WTC11 (cell line): Measurements from ENCODE around the gene LDLRAD4. TPM values are rescaled to one million over a fixed set of nuclear protein-coding genes. Genes with fewer than 3 reads are reported as not detected.

Experiments
- ATAC-seq: fragments of 200-7000 bp; cut with Tn5 transposase; 2 replicates; pipeline ENCODE4 v1.10.0; 2021; ENCODE audit warnings: mild to moderate bottlenecking, moderate library complexity
- CTCF ChIA-PET: fragments of 300-600 bp; sonication (Branson Sonifier 250); formaldehyde crosslinking; loops from one replicate; lab custom pipeline; 2021; ENCODE audit warnings: antibody characterized with exemption; lab: Charles Lee
- POLR2A ChIA-PET: fragments of 350-600 bp; sonication (Branson Sonifier 250); formaldehyde crosslinking; loops from one replicate; lab custom pipeline; 2021; ENCODE audit warnings: antibody characterized with exemption; lab: Charles Lee
- DNase-seq: peaks from one replicate; pipeline ENCODE4 v3.0.0; 2021; ENCODE audit warnings: low spot score
- H3K27ac Mint-ChIP-seq: 2 replicates; pipeline ENCODE4 v1.8.0; 2021; ENCODE audit warnings: mixed read lengths
- H3K27me3 Mint-ChIP-seq: 2 replicates; pipeline ENCODE4 v1.8.0; 2021; ENCODE audit warnings: low read depth, mild to moderate bottlenecking, moderate library complexity, mixed read lengths
- H3K36me3 Mint-ChIP-seq: 2 replicates; pipeline ENCODE4 v1.8.0; 2021; ENCODE audit warnings: mixed read lengths
- H3K4me1 Mint-ChIP-seq: 2 replicates; pipeline ENCODE4 v1.8.0; 2022; ENCODE audit warnings: mixed read lengths
- H3K4me3 Mint-ChIP-seq: 2 replicates; pipeline ENCODE4 v1.8.0; 2021; ENCODE audit warnings: mild to moderate bottlenecking, moderate library complexity, mixed read lengths
- H3K9me3 Mint-ChIP-seq: 2 replicates; pipeline ENCODE4 v1.8.0; 2021; ENCODE audit warnings: mixed read lengths
- FOXP1 ChIP-seq: sonication (generic); formaldehyde crosslinking; IDR thresholded peaks from 2 replicates; pipeline ENCODE4 v1.8.0; 2022; ENCODE audit warnings: missing genetic modification reagents, mild to moderate bottlenecking, moderate library complexity, borderline replicate concordance
- HMGA2 ChIP-seq: fragments of 250-450 bp; sonication (Bioruptor Pico); IDR thresholded peaks from 2 replicates; pipeline ENCODE4 v1.4.0; 2021; ENCODE audit warnings: mild to moderate bottlenecking, moderate library complexity
- MXD4 ChIP-seq: fragments of 250-450 bp; sonication (Bioruptor Pico); IDR thresholded peaks from 2 replicates; pipeline ENCODE4 v1.8.0; 2021; ENCODE audit warnings: mild to moderate bottlenecking, moderate library complexity, borderline replicate concordance
- PRDM15 ChIP-seq: sonication (generic); formaldehyde crosslinking; IDR thresholded peaks from 2 replicates; pipeline ENCODE4 v1.8.0; 2022; ENCODE audit warnings: missing genetic modification reagents
- RELA ChIP-seq: sonication (generic); formaldehyde crosslinking; IDR thresholded peaks from 2 replicates; pipeline ENCODE4 v1.8.1; 2022; ENCODE audit warnings: missing genetic modification reagents, mild to moderate bottlenecking, borderline replicate concordance
- USF2 ChIP-seq: sonication (generic); formaldehyde crosslinking; IDR thresholded peaks from 2 replicates; pipeline ENCODE4 v1.8.1; 2023; ENCODE audit warnings: mild to moderate bottlenecking, missing genetic modification reagents, moderate library complexity
- ZNF416 ChIP-seq: fragments of 250-450 bp; sonication (Bioruptor Pico); IDR thresholded peaks from 2 replicates; pipeline ENCODE4 v1.9.0; 2021; ENCODE audit warnings: mild to moderate bottlenecking, inconsistent platforms
- ZNF671 ChIP-seq: fragments of 250-450 bp; sonication (Bioruptor Pico); IDR thresholded peaks from 2 replicates; pipeline ENCODE4 v1.8.0; 2021; ENCODE audit warnings: mild to moderate bottlenecking
- total RNA-seq: library from RNA; stranded (reverse); gene quantifications from 3 replicates; pipeline ENCODE4 v1.2.3, GENCODE V29; 2021
- TF ChIP-seq, protein P1 (sequence below): fragments of 250-450 bp; sonication (Bioruptor Pico); IDR thresholded peaks from 2 replicates; pipeline ENCODE4 v1.9.0; 2021; ENCODE audit warnings: mild to moderate bottlenecking, borderline replicate concordance
- TF ChIP-seq, protein P2 (sequence below): sonication (generic); formaldehyde crosslinking; IDR thresholded peaks from 2 replicates; pipeline ENCODE4 v1.8.1; 2023; ENCODE audit warnings: mild to moderate bottlenecking, missing genetic modification reagents
- TF ChIP-seq, protein P3 (sequence below): sonication (generic); formaldehyde crosslinking; conservative IDR thresholded peaks from 2 replicates; pipeline ENCODE4 v1.8.1; 2023; ENCODE audit warnings: mild to moderate bottlenecking, low read depth, missing genetic modification reagents, moderate library complexity
- TF ChIP-seq, protein P4 (sequence below): sonication (generic); formaldehyde crosslinking; IDR thresholded peaks from 2 replicates; pipeline ENCODE4 v1.8.0; 2022; ENCODE audit warnings: mild to moderate bottlenecking, missing genetic modification reagents

The LDLRAD4 gene
- total RNA-seq, 1 experiment from 2014 or later = 6.2 TPM

- no peak for DNase-seq
- no peak for TF ChIP-seq ZNF416 (CRISPR knock-in tag)
- no peak for TF ChIP-seq FOXP1 (CRISPR knock-in tag)
- TF ChIP-seq USF2 (CRISPR knock-in tag) = no peak
- no peak for TF ChIP-seq HMGA2 (CRISPR knock-in tag)
- TF ChIP-seq PRDM15 = no peak
- TF ChIP-seq, protein P1, sequence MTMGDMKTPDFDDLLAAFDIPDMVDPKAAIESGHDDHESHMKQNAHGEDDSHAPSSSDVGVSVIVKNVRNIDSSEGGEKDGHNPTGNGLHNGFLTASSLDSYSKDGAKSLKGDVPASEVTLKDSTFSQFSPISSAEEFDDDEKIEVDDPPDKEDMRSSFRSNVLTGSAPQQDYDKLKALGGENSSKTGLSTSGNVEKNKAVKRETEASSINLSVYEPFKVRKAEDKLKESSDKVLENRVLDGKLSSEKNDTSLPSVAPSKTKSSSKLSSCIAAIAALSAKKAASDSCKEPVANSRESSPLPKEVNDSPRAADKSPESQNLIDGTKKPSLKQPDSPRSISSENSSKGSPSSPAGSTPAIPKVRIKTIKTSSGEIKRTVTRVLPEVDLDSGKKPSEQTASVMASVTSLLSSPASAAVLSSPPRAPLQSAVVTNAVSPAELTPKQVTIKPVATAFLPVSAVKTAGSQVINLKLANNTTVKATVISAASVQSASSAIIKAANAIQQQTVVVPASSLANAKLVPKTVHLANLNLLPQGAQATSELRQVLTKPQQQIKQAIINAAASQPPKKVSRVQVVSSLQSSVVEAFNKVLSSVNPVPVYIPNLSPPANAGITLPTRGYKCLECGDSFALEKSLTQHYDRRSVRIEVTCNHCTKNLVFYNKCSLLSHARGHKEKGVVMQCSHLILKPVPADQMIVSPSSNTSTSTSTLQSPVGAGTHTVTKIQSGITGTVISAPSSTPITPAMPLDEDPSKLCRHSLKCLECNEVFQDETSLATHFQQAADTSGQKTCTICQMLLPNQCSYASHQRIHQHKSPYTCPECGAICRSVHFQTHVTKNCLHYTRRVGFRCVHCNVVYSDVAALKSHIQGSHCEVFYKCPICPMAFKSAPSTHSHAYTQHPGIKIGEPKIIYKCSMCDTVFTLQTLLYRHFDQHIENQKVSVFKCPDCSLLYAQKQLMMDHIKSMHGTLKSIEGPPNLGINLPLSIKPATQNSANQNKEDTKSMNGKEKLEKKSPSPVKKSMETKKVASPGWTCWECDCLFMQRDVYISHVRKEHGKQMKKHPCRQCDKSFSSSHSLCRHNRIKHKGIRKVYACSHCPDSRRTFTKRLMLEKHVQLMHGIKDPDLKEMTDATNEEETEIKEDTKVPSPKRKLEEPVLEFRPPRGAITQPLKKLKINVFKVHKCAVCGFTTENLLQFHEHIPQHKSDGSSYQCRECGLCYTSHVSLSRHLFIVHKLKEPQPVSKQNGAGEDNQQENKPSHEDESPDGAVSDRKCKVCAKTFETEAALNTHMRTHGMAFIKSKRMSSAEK (CRISPR knock-in tag) = no peak
- TF ChIP-seq, protein P2, sequence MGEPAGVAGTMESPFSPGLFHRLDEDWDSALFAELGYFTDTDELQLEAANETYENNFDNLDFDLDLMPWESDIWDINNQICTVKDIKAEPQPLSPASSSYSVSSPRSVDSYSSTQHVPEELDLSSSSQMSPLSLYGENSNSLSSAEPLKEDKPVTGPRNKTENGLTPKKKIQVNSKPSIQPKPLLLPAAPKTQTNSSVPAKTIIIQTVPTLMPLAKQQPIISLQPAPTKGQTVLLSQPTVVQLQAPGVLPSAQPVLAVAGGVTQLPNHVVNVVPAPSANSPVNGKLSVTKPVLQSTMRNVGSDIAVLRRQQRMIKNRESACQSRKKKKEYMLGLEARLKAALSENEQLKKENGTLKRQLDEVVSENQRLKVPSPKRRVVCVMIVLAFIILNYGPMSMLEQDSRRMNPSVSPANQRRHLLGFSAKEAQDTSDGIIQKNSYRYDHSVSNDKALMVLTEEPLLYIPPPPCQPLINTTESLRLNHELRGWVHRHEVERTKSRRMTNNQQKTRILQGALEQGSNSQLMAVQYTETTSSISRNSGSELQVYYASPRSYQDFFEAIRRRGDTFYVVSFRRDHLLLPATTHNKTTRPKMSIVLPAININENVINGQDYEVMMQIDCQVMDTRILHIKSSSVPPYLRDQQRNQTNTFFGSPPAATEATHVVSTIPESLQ (CRISPR knock-in tag) = no peak
- TF ChIP-seq, protein P3, sequence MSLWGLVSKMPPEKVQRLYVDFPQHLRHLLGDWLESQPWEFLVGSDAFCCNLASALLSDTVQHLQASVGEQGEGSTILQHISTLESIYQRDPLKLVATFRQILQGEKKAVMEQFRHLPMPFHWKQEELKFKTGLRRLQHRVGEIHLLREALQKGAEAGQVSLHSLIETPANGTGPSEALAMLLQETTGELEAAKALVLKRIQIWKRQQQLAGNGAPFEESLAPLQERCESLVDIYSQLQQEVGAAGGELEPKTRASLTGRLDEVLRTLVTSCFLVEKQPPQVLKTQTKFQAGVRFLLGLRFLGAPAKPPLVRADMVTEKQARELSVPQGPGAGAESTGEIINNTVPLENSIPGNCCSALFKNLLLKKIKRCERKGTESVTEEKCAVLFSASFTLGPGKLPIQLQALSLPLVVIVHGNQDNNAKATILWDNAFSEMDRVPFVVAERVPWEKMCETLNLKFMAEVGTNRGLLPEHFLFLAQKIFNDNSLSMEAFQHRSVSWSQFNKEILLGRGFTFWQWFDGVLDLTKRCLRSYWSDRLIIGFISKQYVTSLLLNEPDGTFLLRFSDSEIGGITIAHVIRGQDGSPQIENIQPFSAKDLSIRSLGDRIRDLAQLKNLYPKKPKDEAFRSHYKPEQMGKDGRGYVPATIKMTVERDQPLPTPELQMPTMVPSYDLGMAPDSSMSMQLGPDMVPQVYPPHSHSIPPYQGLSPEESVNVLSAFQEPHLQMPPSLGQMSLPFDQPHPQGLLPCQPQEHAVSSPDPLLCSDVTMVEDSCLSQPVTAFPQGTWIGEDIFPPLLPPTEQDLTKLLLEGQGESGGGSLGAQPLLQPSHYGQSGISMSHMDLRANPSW = no peak
- TF ChIP-seq, protein P4, sequence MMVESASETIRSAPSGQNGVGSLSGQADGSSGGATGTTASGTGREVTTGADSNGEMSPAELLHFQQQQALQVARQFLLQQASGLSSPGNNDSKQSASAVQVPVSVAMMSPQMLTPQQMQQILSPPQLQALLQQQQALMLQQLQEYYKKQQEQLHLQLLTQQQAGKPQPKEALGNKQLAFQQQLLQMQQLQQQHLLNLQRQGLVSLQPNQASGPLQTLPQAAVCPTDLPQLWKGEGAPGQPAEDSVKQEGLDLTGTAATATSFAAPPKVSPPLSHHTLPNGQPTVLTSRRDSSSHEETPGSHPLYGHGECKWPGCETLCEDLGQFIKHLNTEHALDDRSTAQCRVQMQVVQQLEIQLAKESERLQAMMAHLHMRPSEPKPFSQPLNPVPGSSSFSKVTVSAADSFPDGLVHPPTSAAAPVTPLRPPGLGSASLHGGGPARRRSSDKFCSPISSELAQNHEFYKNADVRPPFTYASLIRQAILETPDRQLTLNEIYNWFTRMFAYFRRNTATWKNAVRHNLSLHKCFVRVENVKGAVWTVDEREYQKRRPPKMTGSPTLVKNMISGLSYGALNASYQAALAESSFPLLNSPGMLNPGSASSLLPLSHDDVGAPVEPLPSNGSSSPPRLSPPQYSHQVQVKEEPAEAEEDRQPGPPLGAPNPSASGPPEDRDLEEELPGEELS (CRISPR knock-in tag) = no peak
- no peak for TF ChIP-seq RELA (CRISPR knock-in tag)
- no peak for TF ChIP-seq ZNF671
- TF ChIP-seq MXD4 = no peak
- H3K4me3 Mint-ChIP-seq = no peak overlapping the region
- no peak for ATAC-seq
- ChIA-PET CTCF (no interaction called here), POLR2A (no interaction called here)
- no peaks in the 10 kb centered on the region for H3K9me3 Mint-ChIP-seq
- no peaks in the 10 kb centered on the region for H3K4me1 Mint-ChIP-seq
- no peaks in the 10 kb centered on the region for H3K27me3 Mint-ChIP-seq
- no peaks in the 10 kb centered on the region for H3K36me3 Mint-ChIP-seq
- no peak overlapping the region for H3K27ac Mint-ChIP-seq
Observed at GRCh38 chr18:13392899-13393298, 174.3 kb downstream of the LDLRAD4 start.
